Prostate gland (tissue), 2 donors: ENCODE measurements around the gene RGS7.

ENCODE experiments used
- POLR2A ChIP-seq: fragments of 450-650 bp; IDR thresholded peaks from one replicate; pipeline ENCODE4 v1.6.1; 2016; ENCODE audit warnings: antibody characterized with exemption, mild to moderate bottlenecking
- TF ChIP-seq, protein P1 (sequence below), 4 experiments: fragments of 200-600 bp in 2 of 4; fragments of 450-650 bp in 2 of 4; sonication (generic) in 2 of 4; IDR thresholded peaks; 1 replicate in 3 of 4; 2 replicates in 1 of 4; pipeline ENCODE4 v1.5.1; 2016 to 2019; ENCODE audit warnings: antibody characterized with exemption in 4 of 4, mild to moderate bottlenecking in 2 of 4, moderate library complexity in 2 of 4

DNA sequence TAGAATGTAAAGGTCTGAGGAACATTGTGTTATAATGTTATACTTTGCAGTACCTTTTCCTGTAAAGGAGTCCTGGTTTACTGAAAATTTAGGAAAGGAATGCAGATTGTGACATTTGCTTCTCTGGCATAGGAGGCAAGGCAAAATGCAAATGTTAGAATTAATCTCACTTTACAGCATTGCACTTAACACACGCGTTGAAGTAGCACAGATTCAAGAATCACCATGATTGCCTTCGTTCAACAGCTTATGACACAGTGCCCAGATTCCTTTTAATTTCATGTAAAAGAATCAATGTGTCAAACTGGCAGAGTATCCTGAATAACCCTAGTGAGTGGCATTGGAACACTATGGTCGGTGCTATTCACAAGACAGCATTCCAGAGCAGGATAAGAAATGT, 47.4 kb downstream of the RGS7 start:
- TF ChIP-seq POLR2A, result no peak
- TF ChIP-seq, protein P1, sequence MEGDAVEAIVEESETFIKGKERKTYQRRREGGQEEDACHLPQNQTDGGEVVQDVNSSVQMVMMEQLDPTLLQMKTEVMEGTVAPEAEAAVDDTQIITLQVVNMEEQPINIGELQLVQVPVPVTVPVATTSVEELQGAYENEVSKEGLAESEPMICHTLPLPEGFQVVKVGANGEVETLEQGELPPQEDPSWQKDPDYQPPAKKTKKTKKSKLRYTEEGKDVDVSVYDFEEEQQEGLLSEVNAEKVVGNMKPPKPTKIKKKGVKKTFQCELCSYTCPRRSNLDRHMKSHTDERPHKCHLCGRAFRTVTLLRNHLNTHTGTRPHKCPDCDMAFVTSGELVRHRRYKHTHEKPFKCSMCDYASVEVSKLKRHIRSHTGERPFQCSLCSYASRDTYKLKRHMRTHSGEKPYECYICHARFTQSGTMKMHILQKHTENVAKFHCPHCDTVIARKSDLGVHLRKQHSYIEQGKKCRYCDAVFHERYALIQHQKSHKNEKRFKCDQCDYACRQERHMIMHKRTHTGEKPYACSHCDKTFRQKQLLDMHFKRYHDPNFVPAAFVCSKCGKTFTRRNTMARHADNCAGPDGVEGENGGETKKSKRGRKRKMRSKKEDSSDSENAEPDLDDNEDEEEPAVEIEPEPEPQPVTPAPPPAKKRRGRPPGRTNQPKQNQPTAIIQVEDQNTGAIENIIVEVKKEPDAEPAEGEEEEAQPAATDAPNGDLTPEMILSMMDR (IDR thresholded peaks at IDR 0.05), result no peak
